ENCODE data around the gene SCRG1. TPM values are rescaled to one million over a fixed set of nuclear protein-coding genes. Genes with fewer than 3 reads are reported as not detected.

SCRG1 gene
- total RNA-seq, 1 donor from 2014 or later = 4.3 TPM

DNA sequence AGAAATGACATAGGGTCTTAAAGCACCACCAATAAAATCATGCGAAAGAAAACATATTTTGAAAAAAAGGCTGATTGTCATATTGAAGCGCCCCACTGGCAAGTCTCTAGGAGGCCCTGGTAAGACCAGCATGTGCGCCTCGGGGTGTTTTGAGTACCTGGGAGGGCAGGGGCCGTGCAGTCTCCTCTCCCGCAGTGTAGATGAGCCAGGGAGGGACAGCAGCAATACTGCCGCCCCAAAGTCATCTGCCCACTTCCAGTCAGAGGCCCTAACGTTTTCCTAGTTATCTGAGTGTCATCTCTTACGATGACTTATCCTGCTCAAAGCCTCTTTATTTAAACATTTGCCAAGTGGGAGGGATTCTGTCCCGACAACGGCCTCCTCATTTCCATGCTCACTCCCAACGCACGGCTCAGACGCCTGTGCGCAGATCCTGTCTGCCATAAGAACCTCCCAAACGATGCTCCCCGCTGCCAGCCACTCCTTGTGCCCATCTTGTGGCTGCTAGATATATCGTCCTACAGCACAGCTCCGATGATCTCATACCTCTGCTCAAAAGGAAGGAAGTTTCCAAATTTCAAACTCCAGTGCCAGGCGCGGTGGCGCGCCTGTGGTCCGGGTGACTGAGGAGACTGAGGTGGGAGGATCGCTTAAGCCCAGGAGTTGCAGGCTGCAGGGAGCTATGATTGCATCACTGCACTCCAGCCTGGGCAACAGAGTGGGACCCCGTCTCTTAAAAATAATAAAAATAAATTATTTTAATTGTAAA, 17.2 kb upstream of the SCRG1 start:
- Histone ChIP-seq H3K79me2 (ENCODE audit: insufficient read depth, low read length) (no peaks in the 10 kb centered on the region), H3K4me2 (ENCODE audit: low read length) (no peak overlapping the region), H3K27ac (ENCODE audit: low read depth, low read length) (no peak overlapping the region), H3K9ac (ENCODE audit: low read length) (no peak overlapping the region), H2AFZ (ENCODE audit: low read depth, low read length) (no peak overlapping the region), H3K4me1 (ENCODE audit: insufficient read depth, low read length) (no peaks in the 10 kb centered on the region), H3K9me3 (ENCODE audit: insufficient read depth, low read depth, low read length) (no peaks in the 10 kb centered on the region), H3K27me3 (ENCODE audit: insufficient read depth, low read length) (no peaks in the 10 kb centered on the region), H4K20me1 (ENCODE audit: insufficient read depth, low read length) (no peaks in the 10 kb centered on the region), H3K4me3 (ENCODE audit: insufficient read depth, low read depth, low read length) (no peak overlapping the region), H3K36me3 (ENCODE audit: insufficient read depth, low read length) (no peaks in the 10 kb centered on the region)
- Mint-ChIP-seq H3K4me1 (ENCODE audit: low read depth, unreplicated experiment) (no peaks in the 10 kb centered on the region), H3K9me3 (ENCODE audit: unreplicated experiment) (no peaks in the 10 kb centered on the region), H3K4me3 (ENCODE audit: unreplicated experiment) (no peak overlapping the region), H3K36me3 (ENCODE audit: low read depth, unreplicated experiment) (peaks cover under 1% of the 10 kb centered on the region), H3K27me3 (ENCODE audit: low read depth, unreplicated experiment) (no peaks in the 10 kb centered on the region), H3K27ac (ENCODE audit: unreplicated experiment) (no peak overlapping the region)
- DNase-seq (ENCODE audit: low read depth) (no peak), FAIRE-seq (no peak)
- TF ChIP-seq, protein P1, sequence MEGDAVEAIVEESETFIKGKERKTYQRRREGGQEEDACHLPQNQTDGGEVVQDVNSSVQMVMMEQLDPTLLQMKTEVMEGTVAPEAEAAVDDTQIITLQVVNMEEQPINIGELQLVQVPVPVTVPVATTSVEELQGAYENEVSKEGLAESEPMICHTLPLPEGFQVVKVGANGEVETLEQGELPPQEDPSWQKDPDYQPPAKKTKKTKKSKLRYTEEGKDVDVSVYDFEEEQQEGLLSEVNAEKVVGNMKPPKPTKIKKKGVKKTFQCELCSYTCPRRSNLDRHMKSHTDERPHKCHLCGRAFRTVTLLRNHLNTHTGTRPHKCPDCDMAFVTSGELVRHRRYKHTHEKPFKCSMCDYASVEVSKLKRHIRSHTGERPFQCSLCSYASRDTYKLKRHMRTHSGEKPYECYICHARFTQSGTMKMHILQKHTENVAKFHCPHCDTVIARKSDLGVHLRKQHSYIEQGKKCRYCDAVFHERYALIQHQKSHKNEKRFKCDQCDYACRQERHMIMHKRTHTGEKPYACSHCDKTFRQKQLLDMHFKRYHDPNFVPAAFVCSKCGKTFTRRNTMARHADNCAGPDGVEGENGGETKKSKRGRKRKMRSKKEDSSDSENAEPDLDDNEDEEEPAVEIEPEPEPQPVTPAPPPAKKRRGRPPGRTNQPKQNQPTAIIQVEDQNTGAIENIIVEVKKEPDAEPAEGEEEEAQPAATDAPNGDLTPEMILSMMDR (IDR thresholded peaks at IDR 0.05; ENCODE audit: insufficient read depth, low read depth, low read length) = no peak
- TF ChIP-seq EZH2 (IDR thresholded peaks at IDR 0.05; ENCODE audit: insufficient read depth, low read length) = no peak

DNA sequence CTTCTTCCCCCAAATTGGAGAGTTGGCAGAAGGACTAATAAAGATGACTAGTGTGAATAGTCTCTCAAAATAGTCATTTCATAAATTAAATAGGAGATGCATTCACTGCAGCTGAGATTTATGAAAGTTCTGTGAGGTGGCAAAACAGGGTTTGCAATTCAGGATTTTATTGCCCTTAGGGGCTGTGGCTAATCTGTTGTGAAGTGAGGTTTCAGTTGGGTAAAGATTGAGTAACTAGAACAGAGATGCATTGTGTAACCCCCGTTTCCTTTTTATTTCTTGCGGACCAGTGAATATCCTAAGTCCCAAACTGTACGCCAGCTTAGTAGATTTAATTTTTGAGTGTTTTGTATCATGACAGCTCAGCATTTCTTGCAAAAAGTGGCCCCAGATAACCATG, 16.2 kb upstream of the SCRG1 start:
- no peak overlapping the region for H3K9ac ChIP-seq (ENCODE audit: low read length)
- FAIRE-seq (no peak), DNase-seq (ENCODE audit: low read depth) (no peak)
- Mint-ChIP-seq H3K36me3 (ENCODE audit: low read depth, unreplicated experiment) (peaks cover 1% of the 10 kb centered on the region), H3K27me3 (ENCODE audit: low read depth, unreplicated experiment) (no peaks in the 10 kb centered on the region), H3K4me3 (ENCODE audit: unreplicated experiment) (no peak overlapping the region), H3K4me1 (ENCODE audit: low read depth, unreplicated experiment) (no peaks in the 10 kb centered on the region), H3K9me3 (ENCODE audit: unreplicated experiment) (no peaks in the 10 kb centered on the region), H3K27ac (ENCODE audit: unreplicated experiment) (no peak overlapping the region)
- H3K27me3 ChIP-seq (ENCODE audit: insufficient read depth, low read length) = no peaks in the 10 kb centered on the region
- no peaks in the 10 kb centered on the region for H3K79me2 ChIP-seq (ENCODE audit: insufficient read depth, low read length)
- no peaks in the 10 kb centered on the region for H3K36me3 ChIP-seq (ENCODE audit: insufficient read depth, low read length)
- H3K4me1 ChIP-seq (ENCODE audit: insufficient read depth, low read length) = no peaks in the 10 kb centered on the region
- no peak for TF ChIP-seq EZH2 (IDR thresholded peaks at IDR 0.05; ENCODE audit: insufficient read depth, low read length)
- TF ChIP-seq, protein P1 (IDR thresholded peaks at IDR 0.05; ENCODE audit: insufficient read depth, low read depth, low read length) = no peak
- H3K4me3 ChIP-seq (ENCODE audit: insufficient read depth, low read depth, low read length) = no peak overlapping the region
- H4K20me1 ChIP-seq (ENCODE audit: insufficient read depth, low read length) = no peaks in the 10 kb centered on the region
- H3K4me2 ChIP-seq (ENCODE audit: low read length) = no peak overlapping the region
- H3K27ac ChIP-seq (ENCODE audit: low read depth, low read length) = no peak overlapping the region
- H3K9me3 ChIP-seq (ENCODE audit: insufficient read depth, low read depth, low read length) = no peaks in the 10 kb centered on the region
- H2AFZ ChIP-seq (ENCODE audit: low read depth, low read length) = no peak overlapping the region

DNA sequence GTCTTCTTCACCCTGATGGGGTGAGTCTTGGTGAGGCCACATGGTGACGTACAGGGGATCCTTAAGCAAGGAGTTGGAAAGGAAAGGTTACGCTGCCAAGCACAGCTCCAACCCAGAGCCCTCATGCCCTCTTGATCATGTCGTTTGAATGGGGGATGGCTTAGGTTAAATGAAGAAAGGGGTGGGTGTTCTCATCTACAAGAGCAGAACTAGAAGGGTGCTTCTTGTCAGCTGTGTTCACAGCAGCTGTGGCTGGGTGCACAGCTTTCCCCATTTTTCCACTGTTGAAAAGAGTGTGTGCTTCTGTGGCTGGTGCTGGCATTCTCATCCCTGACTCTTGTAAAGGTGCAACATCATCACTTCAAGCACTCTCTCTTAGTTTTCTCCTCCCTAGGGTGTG, 15.5 kb upstream of the SCRG1 start:
- Mint-ChIP-seq H3K36me3 (ENCODE audit: low read depth, unreplicated experiment) (peaks cover 1% of the 10 kb centered on the region), H3K9me3 (ENCODE audit: unreplicated experiment) (no peaks in the 10 kb centered on the region), H3K27me3 (ENCODE audit: low read depth, unreplicated experiment) (no peaks in the 10 kb centered on the region), H3K4me1 (ENCODE audit: low read depth, unreplicated experiment) (no peaks in the 10 kb centered on the region), H3K4me3 (ENCODE audit: unreplicated experiment) (no peak overlapping the region), H3K27ac (ENCODE audit: unreplicated experiment) (no peak overlapping the region)
- Histone ChIP-seq H3K27me3 (ENCODE audit: insufficient read depth, low read length) (no peaks in the 10 kb centered on the region), H3K4me3 (ENCODE audit: insufficient read depth, low read depth, low read length) (no peak overlapping the region), H3K36me3 (ENCODE audit: insufficient read depth, low read length) (no peaks in the 10 kb centered on the region), H3K9me3 (ENCODE audit: insufficient read depth, low read depth, low read length) (no peaks in the 10 kb centered on the region), H3K4me2 (ENCODE audit: low read length) (no peak overlapping the region), H3K9ac (ENCODE audit: low read length) (no peak overlapping the region), H2AFZ (ENCODE audit: low read depth, low read length) (no peak overlapping the region), H4K20me1 (ENCODE audit: insufficient read depth, low read length) (no peaks in the 10 kb centered on the region), H3K27ac (ENCODE audit: low read depth, low read length) (no peak overlapping the region), H3K79me2 (ENCODE audit: insufficient read depth, low read length) (no peaks in the 10 kb centered on the region), H3K4me1 (ENCODE audit: insufficient read depth, low read length) (no peaks in the 10 kb centered on the region)
- DNase-seq (ENCODE audit: low read depth) (no peak), FAIRE-seq (no peak)
- TF ChIP-seq EZH2 (IDR thresholded peaks at IDR 0.05; ENCODE audit: insufficient read depth, low read length) = no peak
- TF ChIP-seq, protein P1 (IDR thresholded peaks at IDR 0.05; ENCODE audit: insufficient read depth, low read depth, low read length) = no peak

All from astrocyte (in vitro differentiated cells and primary cell).